ENCODE measurements around the gene MAML2. TPM values are rescaled to one million over a fixed set of nuclear protein-coding genes. Genes with fewer than 3 reads are reported as not detected.
A peak's percentile ranks its signal among the peaks of the same experiment; 100 is the strongest.

The MAML2 gene
- total RNA-seq, 4 donors from 2014 or later, result 4.7 to 21.7 (median 7.3) TPM

GRCh38 chr11:96102664-96103078 is 240.3 kb downstream of the MAML2 start:
- WGBS, 2 donors, result 18 to 40% methylated on average over 2 of the region's 2 CpGs

GRCh38 chr11:96101146-96101545 is 241.8 kb downstream of the MAML2 start:
- Histone ChIP-seq H3K9me3 (no peaks in the 10 kb centered on the region), H3K4me1 (peaks cover 0 to 74% (median 25%) of the 10 kb centered on the region in 3 donors), H3K27me3 (no peaks in the 10 kb centered on the region), H3K27ac (no peak overlapping the region), H3K36me3 (no peaks in the 10 kb centered on the region), H3K4me3 (no peak overlapping the region)
- DNase-seq, result no peak
- 72 to 74% methylated on average over 4 of the region's 4 CpGs for WGBS, 2 donors
- intact Hi-C loops (cut with DNase I), result no loop called here
- TF ChIP-seq CTCF (IDR thresholded peaks at IDR 0.05), result no peak
- TF ChIP-seq POLR2A (IDR thresholded peaks at IDR 0.05), result no peak

More at GRCh38 chr11:96102664-96103078, 240.3 kb downstream of the MAML2 start:
- DNase-seq, result no peak
- Histone ChIP-seq H3K36me3 (no peaks in the 10 kb centered on the region), H3K4me1 (peaks cover 0 to 59% (median 18%) of the 10 kb centered on the region in 3 donors), H3K9me3 (no peaks in the 10 kb centered on the region), H3K27ac (no peak overlapping the region), H3K27me3 (no peaks in the 10 kb centered on the region), H3K4me3 (no peak overlapping the region)
- intact Hi-C loops (cut with DNase I), result no loop called here
- TF ChIP-seq POLR2A (IDR thresholded peaks at IDR 0.05), result no peak
- TF ChIP-seq CTCF (IDR thresholded peaks at IDR 0.05), result no peak

GRCh38 chr11:96098511-96099241 is 244.3 kb downstream of the MAML2 start:
- WGBS, 2 donors, result 56 to 61% methylated on average over 4 to 5 of the region's 7 CpGs
- TF ChIP-seq POLR2A (IDR thresholded peaks at IDR 0.05), result no peak
- TF ChIP-seq CTCF (IDR thresholded peaks at IDR 0.05), result no peak
- Histone ChIP-seq H3K36me3 (no peaks in the 10 kb centered on the region), H3K27ac (peak overlapping the region in 3 of 4 donors; percentile 29 to 50 (median 31)), H3K27me3 (no peaks in the 10 kb centered on the region), H3K4me1 (peaks cover 0 to 79% (median 25%) of the 10 kb centered on the region in 3 donors), H3K9me3 (no peaks in the 10 kb centered on the region), H3K4me3 (no peak overlapping the region)
- DNase-seq, result no peak
- intact Hi-C loops (cut with DNase I), result no loop called here

GRCh38 chr11:96097844-96098421 is 245.1 kb downstream of the MAML2 start:
- 82 to 95% methylated on average over 4 of the region's 4 CpGs for WGBS, 2 donors
- Histone ChIP-seq H3K4me1 (peaks cover 0 to 75% (median 22%) of the 10 kb centered on the region in 3 donors), H3K4me3 (no peak overlapping the region), H3K9me3 (no peaks in the 10 kb centered on the region), H3K27ac (peak overlapping the region in 3 of 4 donors; percentile 29 to 50 (median 31)), H3K27me3 (no peaks in the 10 kb centered on the region), H3K36me3 (peaks cover 0 to 4% (median 0%) of the 10 kb centered on the region in 3 donors)
- DNase-seq, result no peak
- intact Hi-C loops (cut with DNase I), result no loop called here
- TF ChIP-seq POLR2A (IDR thresholded peaks at IDR 0.05) (no peak), CTCF (IDR thresholded peaks at IDR 0.05) (no peak)

GRCh38 chr11:96096360-96096759 is 246.6 kb downstream of the MAML2 start:
- peaks cover 0 to 60% (median 20%) of the 10 kb centered on the region in 3 donors for H3K4me1 ChIP-seq
- no peak for DNase-seq
- peaks cover 0 to 19% (median 0%) of the 10 kb centered on the region in 3 donors for H3K36me3 ChIP-seq
- no peaks in the 10 kb centered on the region for H3K27me3 ChIP-seq
- H3K9me3 ChIP-seq, result no peaks in the 10 kb centered on the region
- H3K4me3 ChIP-seq, result no peak overlapping the region
- TF ChIP-seq POLR2A (IDR thresholded peaks at IDR 0.05), result no peak
- TF ChIP-seq CTCF (IDR thresholded peaks at IDR 0.05), result no peak
- intact Hi-C loops (cut with DNase I), result no loop called here
- 56 to 62% methylated on average over 4 of the region's 4 CpGs for WGBS, 2 donors
- peak overlapping the region; percentile 34 to 81 (median 60) for H3K27ac ChIP-seq

Measured in esophagus squamous epithelium (tissue), 5 donors.